GM12878 (cell line): ENCODE data around the gene UTP14C.

Experiments
- ATF3 ChIP-seq: IDR thresholded peaks from 2 replicates; pipeline ENCODE4 v1.6.1; 2011; ENCODE audit warnings: low read depth, mild to moderate bottlenecking, low read length, moderate library complexity, borderline replicate concordance; ENCODE audit errors: extremely low read depth
- CHD1 ChIP-seq: IDR thresholded peaks from 2 replicates; pipeline ENCODE4 v1.6.1; 2012; ENCODE audit warnings: low read depth, low read length, improper control_type of control experiment
- CTCF ChIP-seq, 3 experiments: IDR thresholded peaks in 2 of 3; conservative IDR thresholded peaks in 1 of 3; 2 replicates each; pipeline ENCODE4 v1.5.1; 2011; ENCODE audit warnings: low read depth in 3 of 3, low read length in 3 of 3, mild to moderate bottlenecking in 3 of 3, control low read depth in 2 of 3, moderate library complexity in 2 of 3, inconsistent platforms in 1 of 3, mixed read lengths in 1 of 3; ENCODE audit not compliant: control insufficient read depth in 2 of 3, insufficient read depth in 1 of 3; ENCODE audit errors: extremely low read depth in 1 of 3
- FOXK2 ChIP-seq: fragments of 450-650 bp; IDR thresholded peaks from 2 replicates; pipeline ENCODE4 v1.6.1; 2017; ENCODE audit warnings: mild to moderate bottlenecking, moderate library complexity
- GABPA ChIP-seq: IDR thresholded peaks from 2 replicates; pipeline ENCODE4 v1.6.1; 2014; ENCODE audit warnings: antibody characterized with exemption, low read depth, mild to moderate bottlenecking, inconsistent platforms
- JUNB ChIP-seq: IDR thresholded peaks from 2 replicates; pipeline ENCODE4 v1.6.1; 2016; ENCODE audit warnings: antibody characterized with exemption, mild to moderate bottlenecking
- SP1 ChIP-seq: IDR thresholded peaks from one replicate; pipeline ENCODE4 v1.6.1; 2011; ENCODE audit warnings: low read depth, low read length
- ZNF207 ChIP-seq: fragments of 450-650 bp; IDR thresholded peaks from 2 replicates; pipeline ENCODE4 v1.6.1; 2014; ENCODE audit warnings: antibody characterized with exemption, mild to moderate bottlenecking, borderline replicate concordance

- no peak for TF ChIP-seq CTCF (IDR thresholded peaks at IDR 0.05 in 2 of 3, conservative IDR thresholded peaks at IDR 0.05 in 1 of 3; ENCODE audit: control insufficient read depth in 2 of 3, extremely low read depth in 1 of 3, insufficient read depth in 1 of 3, low read depth in 3 of 3, low read length in 3 of 3)
- TF ChIP-seq ATF3, result no peak
- no peak for TF ChIP-seq GABPA
- no peak for TF ChIP-seq SP1
- no peak for TF ChIP-seq ZNF207
- TF ChIP-seq FOXK2, result no peak
- no peak for TF ChIP-seq JUNB
- TF ChIP-seq CHD1, result no peak
These were observed 8.2 kb upstream of the UTP14C start for GRCh38 chr13:52016296-52016695.
